Activated effector memory CD4-positive, alpha-beta T cell treated with Interleukin-2 at 50 U/mL for 16 hours (primary cell): ENCODE results near the gene SLC35B2.
A peak's percentile ranks its signal among the peaks of the same experiment; 100 is the strongest.

Experiments used
- DNase-seq: peaks from one replicate; pipeline ENCODE4 v3.0.0-alpha.2; 2020

SLC35B2 gene

DNA sequence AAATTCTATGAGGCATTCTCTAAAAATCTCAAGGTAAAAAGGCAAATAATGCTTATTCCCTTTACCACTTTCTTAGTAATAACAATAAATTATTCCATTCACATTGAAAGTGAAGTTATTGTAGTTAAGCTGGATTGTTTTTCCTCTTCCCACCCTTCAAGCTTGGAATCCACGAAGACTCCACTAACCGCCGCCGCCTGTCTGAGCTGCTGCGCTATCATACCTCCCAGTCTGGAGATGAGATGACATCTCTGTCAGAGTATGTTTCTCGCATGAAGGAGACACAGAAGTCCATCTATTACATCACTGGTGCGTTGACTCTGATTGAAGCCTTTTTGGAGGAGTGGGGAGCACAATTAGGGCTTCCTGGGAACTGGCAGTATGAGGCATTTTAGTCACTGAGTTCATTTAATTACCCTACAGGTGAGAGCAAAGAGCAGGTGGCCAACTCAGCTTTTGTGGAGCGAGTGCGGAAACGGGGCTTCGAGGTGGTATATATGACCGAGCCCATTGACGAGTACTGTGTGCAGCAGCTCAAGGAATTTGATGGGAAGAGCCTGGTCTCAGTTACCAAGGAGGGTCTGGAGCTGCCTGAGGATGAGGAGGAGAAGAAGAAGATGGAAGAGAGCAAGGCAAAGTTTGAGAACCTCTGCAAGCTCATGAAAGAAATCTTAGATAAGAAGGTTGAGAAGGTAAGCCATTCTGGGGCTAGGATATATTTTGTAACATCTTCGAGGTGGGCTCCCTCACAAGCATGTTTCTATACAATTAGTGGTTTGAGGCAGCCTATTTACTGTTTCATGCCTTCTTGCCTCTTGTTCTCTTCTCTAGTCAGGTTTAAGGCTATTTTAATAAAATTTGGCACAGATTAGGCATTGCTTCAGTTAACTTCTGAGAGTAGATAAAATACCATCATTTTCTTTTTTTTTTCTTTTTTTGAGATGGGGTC is 5.5 kb downstream of the SLC35B2 start:
- DNase-seq = no peak

DNA sequence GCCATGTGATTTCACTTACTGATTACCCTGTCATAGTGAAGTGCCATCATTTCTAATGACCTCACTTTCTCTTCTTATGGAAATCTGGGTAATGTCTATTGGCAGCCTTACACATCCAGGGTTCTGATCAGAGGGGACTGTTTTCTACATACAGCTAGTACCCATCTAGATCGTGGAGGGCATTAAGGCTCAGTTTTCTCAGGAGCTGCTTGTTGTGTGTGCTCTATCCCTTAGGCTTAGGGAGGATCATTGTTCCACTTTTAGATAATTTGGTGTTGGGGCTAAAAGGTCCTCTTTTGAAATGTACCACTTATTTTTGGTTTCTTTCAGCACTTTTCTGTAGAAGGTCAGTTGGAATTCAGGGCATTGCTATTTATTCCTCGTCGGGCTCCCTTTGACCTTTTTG is 6.6 kb downstream of the SLC35B2 start:
- no peak for DNase-seq

DNA sequence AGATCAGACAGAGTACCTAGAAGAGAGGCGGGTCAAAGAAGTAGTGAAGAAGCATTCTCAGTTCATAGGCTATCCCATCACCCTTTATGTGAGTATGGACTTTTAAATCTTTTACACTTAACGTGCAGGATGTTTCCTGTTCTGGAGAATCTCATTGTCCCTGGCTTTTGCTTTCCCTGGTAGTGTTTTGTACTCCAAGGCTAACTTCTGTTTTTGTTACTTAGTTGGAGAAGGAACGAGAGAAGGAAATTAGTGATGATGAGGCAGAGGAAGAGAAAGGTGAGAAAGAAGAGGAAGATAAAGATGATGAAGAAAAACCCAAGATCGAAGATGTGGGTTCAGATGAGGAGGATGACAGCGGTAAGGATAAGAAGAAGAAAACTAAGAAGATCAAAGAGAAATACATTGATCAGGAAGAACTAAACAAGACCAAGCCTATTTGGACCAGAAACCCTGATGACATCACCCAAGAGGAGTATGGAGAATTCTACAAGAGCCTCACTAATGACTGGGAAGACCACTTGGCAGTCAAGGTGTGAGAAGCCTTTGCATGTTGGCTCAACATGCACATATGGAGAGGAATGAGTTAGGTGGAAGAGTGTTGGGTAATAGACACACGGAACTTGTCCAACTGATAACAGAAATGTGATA is 7.1 kb downstream of the SLC35B2 start:
- no peak for DNase-seq

DNA sequence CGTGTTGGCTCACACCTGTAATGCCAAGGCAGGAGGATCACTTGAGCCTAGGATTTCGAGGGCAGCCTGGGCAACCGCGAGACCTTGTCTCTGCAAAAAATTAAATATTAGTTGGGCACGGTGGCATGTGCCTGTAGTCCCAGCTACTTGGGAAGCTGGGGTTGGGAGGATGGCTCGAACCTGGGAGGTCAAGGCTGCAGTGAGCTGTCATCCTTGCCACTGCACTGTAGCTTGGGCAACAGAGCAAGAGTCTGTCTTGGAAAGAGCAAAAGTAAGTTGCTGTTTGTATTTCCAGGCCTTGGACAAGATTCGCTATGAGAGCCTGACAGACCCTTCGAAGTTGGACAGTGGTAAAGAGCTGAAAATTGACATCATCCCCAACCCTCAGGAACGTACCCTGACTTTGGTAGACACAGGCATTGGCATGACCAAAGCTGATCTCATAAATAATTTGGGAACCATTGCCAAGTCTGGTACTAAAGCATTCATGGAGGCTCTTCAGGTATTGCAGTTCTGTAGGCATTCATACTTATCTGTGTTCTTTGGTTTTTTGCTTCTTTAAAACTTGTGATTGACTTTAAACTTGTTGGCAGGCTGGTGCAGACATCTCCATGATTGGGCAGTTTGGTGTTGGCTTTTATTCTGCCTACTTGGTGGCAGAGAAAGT is 8.1 kb downstream of the SLC35B2 start:
- DNase-seq = no peak

DNA sequence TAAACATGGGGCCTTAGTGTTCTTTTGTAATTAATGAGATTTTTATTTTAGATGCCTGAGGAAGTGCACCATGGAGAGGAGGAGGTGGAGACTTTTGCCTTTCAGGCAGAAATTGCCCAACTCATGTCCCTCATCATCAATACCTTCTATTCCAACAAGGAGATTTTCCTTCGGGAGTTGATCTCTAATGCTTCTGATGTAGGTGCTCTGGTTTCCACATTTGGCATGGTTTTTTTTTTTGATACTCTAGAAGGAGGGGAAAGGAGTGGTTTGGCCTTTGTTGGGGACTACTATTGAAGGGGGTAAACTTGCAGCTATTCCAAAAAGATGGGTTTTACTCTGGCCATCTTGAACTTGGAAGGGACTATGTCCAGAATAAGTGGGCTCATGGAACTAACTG is 8.7 kb downstream of the SLC35B2 start:
- no peak for DNase-seq

DNA sequence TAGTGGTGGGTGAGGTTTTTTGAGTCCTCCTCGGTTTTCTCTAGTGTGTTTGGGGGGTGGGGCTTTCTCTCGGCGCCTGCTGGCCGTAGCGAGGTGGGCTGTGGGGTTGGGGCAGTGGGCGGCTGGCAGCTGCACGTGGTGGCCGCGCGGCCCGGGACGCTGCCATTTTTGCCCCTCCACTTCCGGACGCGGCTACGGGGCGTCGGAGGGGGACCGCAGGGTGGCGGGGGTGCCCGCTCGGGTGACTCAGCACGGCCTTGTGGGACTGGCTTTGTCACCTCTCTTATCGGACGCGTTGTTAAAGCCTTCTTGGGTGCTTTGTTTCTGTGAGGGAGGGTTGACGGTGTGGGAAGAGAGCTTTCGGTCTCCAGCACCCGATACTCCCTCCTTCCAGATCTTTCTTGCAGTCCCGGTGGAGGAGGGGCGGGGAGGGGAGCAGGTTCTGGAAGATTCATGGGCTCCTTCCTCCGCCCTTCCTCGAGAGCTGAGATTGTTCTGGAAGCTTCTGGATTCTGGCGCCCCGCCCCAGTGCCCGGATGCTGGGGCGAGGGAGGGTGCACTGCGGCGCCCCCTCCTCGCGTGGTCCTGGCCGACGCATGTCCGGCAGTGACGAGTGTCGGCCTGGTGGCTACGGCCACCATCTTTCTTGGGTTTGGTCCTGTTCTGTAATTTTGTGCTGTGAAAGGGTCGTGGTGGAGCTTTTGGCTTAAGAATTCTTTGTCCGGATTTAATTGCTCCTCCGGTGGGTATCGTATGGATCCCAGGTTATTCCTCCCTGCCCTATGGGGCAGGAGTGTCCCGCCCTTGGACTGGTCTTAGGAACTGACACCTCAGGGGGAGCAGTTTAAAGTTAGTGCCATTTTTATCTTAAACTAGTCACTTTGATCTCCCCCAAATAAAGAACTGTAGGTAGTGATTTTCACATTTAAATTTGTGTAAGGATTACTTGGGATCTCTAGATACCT is 9.7 kb downstream of the SLC35B2 start:
- peak; percentile 87 for DNase-seq

DNA sequence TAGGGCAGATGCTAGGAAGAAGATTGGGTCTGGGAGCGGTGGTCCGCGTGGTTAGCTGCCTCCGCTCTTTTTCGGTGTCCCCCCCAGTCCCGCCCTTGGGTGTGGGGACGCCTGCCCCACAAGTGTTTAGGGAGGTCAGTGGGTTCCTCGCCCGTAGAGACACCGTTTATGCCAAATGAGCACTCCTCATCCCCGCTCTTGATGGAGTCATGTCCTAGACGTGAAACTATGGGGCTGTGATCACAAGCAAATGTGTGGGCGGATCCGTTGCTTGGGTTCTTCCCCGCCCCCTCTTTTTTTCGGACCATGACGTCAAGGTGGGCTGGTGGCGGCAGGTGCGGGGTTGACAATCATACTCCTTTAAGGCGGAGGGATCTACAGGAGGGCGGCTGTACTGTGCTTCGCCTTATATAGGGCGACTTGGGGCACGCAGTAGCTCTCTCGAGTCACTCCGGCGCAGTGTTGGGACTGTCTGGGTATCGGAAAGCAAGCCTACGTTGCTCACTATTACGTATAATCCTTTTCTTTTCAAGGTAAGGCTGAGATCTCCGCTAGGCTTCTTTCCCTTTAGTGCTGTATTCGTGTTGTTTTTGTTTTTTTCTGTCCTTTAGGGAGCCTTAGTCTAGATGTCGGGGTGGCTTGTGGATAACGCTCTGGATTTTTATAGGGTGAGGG is 10.5 kb downstream of the SLC35B2 start, which contains the start of gene HSP90AB1:
HSP90AB1 (plus strand) TSS at position 439 of the 675 bp plus-strand sequence. CDS start 1,529 bp downstream, outside the sequence.
- DNase-seq = peak; percentile 93

DNA sequence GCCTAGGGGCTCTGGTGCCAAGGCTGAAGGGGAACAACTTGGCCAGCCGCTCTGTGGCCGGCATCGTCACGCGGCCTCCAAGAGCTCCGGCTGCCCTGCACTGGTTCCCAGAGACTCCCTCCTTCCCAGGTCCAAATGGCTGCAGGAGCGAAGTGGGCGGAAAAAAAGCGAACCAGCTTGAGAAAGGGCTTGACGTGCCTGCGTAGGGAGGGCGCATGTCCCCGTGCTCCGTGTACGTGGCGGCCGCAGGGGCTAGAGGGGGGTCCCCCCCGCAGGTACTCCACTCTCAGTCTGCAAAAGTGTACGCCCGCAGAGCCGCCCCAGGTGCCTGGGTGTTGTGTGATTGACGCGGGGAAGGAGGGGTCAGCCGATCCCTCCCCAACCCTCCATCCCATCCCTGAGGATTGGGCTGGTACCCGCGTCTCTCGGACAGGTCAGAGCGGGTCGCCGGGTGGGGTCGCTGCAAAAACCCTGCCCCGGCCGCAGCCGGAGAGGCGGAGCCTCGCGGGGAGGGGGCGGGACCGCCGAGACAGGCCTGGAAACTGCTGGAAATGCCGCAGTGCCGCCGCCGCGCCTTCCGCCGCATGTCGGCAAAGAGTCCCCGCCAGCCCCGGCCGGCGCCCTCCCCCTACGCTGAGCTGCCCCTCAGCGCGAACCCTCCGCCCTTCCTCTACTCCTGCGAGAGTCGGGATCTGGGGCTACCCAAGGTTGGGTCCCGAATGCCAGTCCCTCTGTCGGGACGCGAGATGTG is 11.2 kb downstream of the SLC35B2 start:
- DNase-seq = peak; percentile 79

DNA sequence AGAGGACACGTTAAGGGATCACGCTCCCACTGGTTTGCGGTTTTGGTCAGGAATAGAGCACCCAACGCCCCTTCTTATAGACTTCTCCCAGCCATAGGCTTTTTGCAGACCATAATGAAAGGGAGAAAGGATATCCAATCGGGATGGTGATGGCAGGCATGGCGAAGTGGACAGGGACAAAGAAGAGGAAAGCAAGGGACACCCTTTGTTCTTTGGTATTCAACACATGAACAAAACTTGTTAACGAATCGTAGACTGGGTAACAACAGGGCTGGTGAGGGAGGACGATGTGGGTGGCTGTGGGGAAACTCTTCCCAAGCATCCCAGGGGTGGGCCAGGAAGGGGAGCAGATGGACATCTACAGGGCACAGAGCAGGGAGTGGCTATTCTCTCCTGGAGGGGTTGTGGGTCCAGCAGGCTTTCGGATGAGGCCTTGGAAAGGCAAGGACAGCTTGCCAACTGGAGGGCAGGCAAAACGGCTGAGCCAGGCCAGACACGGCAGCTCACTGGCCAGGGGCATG is 11.9 kb downstream of the SLC35B2 start:
- DNase-seq = no peak

DNA sequence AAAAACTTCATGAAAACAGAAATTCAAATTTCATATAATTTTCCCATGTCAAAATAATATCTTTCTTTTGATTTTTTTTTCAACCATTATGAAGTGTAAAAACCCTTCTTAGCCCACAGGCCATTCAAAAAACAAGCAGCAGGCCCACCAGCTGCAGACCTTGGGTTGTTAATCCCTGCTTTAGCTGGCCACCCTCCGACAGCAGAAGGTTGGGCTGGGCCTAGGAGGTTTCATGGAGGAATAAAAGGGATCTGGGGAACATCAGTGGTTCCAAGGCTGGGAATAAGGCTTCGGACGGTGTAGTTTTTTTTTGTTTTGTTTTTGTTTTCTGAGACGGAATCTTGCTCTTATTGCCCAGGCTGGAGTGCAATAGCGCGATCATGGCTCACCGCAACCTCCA is 14.0 kb downstream of the SLC35B2 start:
- no peak for DNase-seq

DNA sequence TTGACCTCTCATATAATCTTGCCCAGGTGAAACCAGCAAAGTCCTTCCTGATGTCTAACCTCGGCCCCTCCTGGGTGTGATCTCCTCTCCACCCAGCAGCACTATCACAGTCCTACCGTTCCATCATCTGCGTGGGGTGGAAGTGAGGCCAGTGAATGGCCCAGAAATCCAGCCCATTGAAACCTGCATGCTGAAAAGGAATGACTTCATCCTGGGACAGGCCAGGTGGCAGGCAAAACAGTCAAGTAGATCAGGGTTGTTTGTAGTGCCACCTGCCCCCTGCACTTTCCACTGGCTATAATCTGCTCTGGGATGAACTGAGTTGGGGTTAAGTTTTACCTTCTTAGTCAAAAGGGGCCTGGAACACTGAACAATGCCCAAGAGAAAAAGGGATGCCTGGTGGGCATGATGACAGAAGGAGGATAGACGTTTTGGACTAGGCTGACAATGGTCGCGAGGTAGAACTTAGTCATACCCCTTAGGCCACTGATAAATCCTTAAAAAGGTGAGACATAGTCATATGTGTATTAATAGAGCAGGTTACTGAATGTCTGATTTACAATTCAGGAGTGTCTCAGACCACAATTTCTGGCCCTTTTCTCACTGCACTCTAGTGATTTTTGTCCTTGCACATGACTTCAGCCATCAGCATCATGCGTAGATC is 18.5 kb downstream of the SLC35B2 start:
- DNase-seq = no peak

DNA sequence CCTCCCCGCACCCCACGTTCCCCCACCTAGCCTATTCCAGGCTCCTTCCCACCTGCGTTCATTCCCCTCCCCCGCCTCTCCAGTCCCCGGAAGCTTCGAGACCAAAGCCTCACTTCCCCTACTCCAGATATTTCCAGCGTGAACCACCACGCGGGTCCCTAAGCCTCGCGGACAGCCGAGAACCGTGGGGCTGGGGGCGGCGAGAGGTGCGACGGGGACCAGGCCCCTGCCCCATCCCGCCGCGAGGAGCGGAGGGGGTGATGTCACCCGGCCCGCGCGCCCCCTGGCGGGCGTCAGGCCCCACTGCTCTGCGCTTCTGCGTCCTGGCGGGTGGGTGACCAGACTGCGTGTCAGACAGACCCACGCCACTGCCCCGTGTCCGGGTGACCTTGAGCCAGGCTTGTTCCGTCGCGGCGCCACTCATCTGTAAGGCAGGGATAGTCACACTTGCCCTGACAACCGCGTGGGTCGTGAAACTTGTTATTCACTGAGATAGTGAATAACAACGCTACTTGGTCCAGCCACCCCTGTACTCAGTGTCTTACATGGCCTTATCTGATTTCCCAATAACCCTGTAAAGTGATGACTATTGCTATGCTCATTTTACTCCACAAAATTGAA is 19.4 kb downstream of the SLC35B2 start:
- peak; percentile 70 for DNase-seq

DNA sequence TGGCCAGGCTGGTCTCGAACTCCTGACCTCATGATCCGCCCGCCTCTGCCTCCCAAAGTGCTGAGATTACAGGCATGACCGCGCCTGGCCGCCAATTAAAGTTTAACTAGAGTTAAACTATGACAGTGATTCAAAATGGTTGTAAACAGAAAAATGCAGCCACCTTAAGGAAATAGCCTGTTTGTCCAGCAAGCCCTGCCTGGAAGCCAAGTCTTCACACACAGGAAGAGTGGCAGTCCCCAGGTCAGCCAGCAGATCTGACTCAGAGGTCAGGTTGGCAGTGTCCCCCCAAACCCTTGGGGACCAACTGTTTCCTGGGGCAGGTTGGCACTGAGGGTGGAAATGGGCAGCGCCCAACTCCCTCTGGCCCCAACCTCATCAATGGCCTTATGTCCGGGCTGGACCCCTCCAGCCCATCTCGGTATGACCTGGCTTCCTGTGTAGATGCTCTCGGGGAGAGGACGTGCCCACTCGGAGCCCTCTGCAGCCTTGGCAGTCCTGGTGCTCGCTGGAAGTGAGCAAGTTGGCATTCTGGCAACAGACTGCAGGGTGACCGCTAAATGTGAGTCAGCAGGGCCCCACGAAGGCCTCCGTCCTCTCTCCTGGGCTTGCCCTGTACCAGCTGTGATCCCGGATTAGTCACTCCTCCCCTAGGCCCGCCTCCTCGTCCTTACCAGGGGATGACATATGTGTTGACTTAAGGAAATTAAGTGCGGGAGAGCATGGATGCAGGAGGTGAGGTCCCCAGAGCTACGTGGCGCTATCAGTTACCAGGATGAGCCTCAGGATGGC is 20.1 kb downstream of the SLC35B2 start:
- peak; percentile 46 for DNase-seq

DNA sequence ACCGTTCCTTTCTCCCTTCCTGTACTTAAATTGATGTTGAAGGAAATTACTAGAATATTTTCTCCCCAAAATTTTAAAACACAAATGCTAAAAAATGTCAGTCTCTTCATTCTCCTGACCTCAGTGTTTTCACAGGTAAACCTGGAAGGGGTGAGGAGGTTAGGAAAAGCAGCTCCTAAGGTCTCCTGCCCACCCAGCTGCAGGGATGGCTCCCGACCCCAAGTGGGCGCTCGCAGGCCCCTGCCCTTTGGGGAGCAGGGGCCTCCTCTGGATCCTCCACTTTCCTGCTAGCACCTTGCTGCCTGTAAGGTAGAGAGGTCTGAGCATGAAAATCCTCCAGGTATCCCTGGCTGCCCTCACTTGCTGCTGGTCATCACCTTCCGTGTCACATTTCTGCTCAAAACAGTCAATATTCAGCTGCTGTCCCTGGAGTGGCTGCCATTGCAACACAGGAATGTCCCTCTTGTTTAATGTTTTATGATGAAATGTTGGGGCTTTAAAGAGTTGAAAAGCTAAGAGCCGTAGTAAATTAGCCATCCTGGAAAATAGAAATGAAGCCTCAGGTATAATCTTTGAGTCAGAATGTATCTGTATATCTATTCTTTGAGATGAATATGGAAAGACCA is 21.3 kb downstream of the SLC35B2 start:
- no peak for DNase-seq

DNA sequence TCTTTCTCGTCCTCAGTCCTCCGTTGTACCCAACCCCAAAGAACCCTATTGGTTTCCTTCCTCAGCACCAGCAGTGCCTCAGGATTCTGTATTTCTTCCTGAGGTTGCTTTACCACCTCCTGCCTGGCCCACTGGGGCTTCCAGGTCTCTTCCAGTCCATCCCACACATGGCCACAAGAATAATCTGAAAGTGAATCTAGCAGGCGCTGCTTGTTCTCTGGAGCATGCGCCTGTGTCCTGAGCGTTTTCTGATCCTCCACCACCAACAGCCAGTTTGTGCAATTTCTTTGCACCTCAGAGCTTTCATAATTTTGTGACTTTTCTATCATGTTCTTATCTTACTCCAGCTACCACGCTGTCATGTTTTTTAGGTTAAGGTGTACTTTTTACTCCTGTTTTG is 22.1 kb downstream of the SLC35B2 start:
- DNase-seq = no peak

DNA sequence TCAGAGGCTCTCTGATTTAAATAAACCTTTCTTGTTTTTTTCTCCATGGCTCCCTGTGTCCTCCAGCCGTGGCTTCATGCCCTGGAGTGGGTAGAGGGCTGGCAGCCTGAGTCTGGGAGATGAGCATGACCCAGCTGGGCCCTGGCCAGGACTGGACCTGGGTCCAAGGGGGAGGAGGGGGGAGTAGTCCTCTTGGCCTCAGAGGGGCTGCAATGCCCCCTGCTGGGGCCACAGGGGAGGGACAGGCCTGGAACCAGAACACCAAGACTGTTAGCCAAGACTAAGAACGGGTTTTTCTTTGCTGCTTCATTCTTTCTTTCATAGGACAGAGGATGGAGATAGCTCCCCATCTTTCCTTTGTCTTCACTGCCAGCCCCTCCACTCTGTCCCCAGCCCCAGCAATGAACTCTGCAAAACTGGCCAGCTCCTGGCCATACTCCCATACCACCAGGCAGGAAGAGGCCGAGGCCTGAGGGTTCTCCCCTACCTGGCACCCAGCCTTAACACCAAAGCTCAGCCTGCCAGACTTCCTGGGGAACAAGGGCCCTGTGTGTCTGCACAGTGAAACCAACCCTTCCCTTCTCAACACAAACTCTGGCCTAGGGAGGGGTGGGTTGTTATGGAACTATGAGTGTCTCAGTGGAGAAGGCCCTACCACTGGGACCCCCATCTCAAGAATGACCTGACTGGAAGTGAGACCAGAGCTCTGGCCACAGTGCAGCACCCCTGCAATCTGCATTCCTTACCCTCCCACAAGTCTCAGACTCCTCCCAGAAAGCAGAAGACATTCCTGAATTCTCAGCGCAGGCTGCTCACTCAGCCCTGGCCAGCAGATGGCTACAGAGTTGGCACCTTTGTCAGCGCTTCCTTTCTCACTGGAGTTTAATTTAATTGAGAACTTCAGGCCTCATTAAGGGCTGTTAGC is 23.0 kb downstream of the SLC35B2 start:
- DNase-seq = no peak

DNA sequence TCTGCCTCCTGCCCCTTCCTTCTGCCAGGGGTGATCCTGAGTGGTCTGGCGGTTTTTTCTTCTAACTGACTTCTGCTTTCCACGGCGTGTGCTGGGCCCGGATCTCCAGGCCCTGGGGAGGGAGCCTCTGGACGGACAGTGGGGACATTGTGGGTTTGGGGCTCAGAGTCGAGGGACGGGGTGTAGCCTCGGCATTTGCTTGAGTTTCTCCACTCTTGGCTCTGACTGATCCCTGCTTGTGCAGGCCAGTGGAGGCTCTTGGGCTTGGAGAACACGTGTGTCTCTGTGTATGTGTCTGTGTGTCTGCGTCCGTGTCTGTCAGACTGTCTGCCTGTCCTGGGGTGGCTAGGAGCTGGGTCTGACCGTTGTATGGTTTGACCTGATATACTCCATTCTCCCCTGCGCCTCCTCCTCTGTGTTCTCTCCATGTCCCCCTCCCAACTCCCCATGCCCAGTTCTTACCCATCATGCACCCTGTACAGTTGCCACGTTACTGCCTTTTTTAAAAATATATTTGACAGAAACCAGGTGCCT is 23.7 kb downstream of the SLC35B2 start:
- DNase-seq = no peak
